ENCODE data around the gene OGFRL1.

Gene OGFRL1

GRCh38 chr6:71324194-71324785 is 35.7 kb downstream of the OGFRL1 start:
- no peak for TF ChIP-seq FOXP2 (optimal IDR thresholded peaks at IDR 0.05; ENCODE audit: borderline replicate concordance, extremely low read depth, extremely low read length, insufficient read depth)
- TF ChIP-seq SIN3A (IDR thresholded peaks at IDR 0.05; ENCODE audit: borderline replicate concordance, insufficient read depth, low read length): no peak
- TF ChIP-seq, protein P1, sequence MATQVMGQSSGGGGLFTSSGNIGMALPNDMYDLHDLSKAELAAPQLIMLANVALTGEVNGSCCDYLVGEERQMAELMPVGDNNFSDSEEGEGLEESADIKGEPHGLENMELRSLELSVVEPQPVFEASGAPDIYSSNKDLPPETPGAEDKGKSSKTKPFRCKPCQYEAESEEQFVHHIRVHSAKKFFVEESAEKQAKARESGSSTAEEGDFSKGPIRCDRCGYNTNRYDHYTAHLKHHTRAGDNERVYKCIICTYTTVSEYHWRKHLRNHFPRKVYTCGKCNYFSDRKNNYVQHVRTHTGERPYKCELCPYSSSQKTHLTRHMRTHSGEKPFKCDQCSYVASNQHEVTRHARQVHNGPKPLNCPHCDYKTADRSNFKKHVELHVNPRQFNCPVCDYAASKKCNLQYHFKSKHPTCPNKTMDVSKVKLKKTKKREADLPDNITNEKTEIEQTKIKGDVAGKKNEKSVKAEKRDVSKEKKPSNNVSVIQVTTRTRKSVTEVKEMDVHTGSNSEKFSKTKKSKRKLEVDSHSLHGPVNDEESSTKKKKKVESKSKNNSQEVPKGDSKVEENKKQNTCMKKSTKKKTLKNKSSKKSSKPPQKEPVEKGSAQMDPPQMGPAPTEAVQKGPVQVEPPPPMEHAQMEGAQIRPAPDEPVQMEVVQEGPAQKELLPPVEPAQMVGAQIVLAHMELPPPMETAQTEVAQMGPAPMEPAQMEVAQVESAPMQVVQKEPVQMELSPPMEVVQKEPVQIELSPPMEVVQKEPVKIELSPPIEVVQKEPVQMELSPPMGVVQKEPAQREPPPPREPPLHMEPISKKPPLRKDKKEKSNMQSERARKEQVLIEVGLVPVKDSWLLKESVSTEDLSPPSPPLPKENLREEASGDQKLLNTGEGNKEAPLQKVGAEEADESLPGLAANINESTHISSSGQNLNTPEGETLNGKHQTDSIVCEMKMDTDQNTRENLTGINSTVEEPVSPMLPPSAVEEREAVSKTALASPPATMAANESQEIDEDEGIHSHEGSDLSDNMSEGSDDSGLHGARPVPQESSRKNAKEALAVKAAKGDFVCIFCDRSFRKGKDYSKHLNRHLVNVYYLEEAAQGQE (IDR thresholded peaks at IDR 0.05; ENCODE audit: insufficient read depth in 1 of 2, low read depth in 2 of 2, low read length in 2 of 2): no peak
- TF ChIP-seq TAF1 (IDR thresholded peaks at IDR 0.05; ENCODE audit: borderline replicate concordance, insufficient read depth, low read length): no peak
- TF ChIP-seq POLR2AphosphoS5 (IDR thresholded peaks at IDR 0.05; ENCODE audit: low read depth, low read length): no peak

GRCh38 chr6:71326611-71327010 is 38.0 kb downstream of the OGFRL1 start:
- TF ChIP-seq TAF1 (IDR thresholded peaks at IDR 0.05; ENCODE audit: borderline replicate concordance, insufficient read depth, low read length) (no peak), SIN3A (IDR thresholded peaks at IDR 0.05; ENCODE audit: borderline replicate concordance, insufficient read depth, low read length) (no peak), POLR2AphosphoS5 (IDR thresholded peaks at IDR 0.05; ENCODE audit: low read depth, low read length) (no peak), FOXP2 (optimal IDR thresholded peaks at IDR 0.05; ENCODE audit: borderline replicate concordance, extremely low read depth, extremely low read length, insufficient read depth) (no peak)
- TF ChIP-seq, protein P1 (IDR thresholded peaks at IDR 0.05; ENCODE audit: insufficient read depth in 1 of 2, low read depth in 2 of 2, low read length in 2 of 2): no peak

DNA sequence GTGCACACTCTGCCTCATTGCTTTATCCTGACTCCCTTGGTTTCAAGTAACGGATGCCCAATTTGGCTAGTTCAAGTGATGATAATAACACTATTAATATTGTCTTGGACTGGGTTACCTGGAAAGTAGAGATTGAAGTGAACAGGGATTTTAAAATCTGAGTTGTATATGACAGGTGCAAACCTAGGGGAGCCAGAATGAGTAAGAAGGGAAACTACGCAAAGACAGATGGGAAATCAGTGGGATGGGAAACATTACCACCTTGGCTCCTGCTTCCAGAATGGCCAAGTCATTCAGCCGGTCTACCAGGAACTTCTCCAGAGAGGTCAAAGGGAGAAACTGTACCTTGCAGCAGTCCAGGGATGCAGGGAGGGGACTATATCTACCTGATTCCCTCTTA is 41.9 kb downstream of the OGFRL1 start:
- TF ChIP-seq FOXP2 (optimal IDR thresholded peaks at IDR 0.05; ENCODE audit: borderline replicate concordance, extremely low read depth, extremely low read length, insufficient read depth) (no peak), SIN3A (IDR thresholded peaks at IDR 0.05; ENCODE audit: borderline replicate concordance, insufficient read depth, low read length) (no peak), POLR2AphosphoS5 (IDR thresholded peaks at IDR 0.05; ENCODE audit: low read depth, low read length) (no peak), TAF1 (IDR thresholded peaks at IDR 0.05; ENCODE audit: borderline replicate concordance, insufficient read depth, low read length) (no peak)
- TF ChIP-seq, protein P1 (IDR thresholded peaks at IDR 0.05; ENCODE audit: insufficient read depth in 1 of 2, low read depth in 2 of 2, low read length in 2 of 2): no peak

GRCh38 chr6:71332012-71332411 is 43.4 kb downstream of the OGFRL1 start:
- TF ChIP-seq POLR2AphosphoS5 (IDR thresholded peaks at IDR 0.05; ENCODE audit: low read depth, low read length): no peak
- TF ChIP-seq, protein P1 (IDR thresholded peaks at IDR 0.05; ENCODE audit: insufficient read depth in 1 of 2, low read depth in 2 of 2, low read length in 2 of 2): no peak
- TF ChIP-seq FOXP2 (optimal IDR thresholded peaks at IDR 0.05; ENCODE audit: borderline replicate concordance, extremely low read depth, extremely low read length, insufficient read depth): no peak
- TF ChIP-seq SIN3A (IDR thresholded peaks at IDR 0.05; ENCODE audit: borderline replicate concordance, insufficient read depth, low read length): no peak
- TF ChIP-seq TAF1 (IDR thresholded peaks at IDR 0.05; ENCODE audit: borderline replicate concordance, insufficient read depth, low read length): no peak

Data from PFSK-1 (cell line).